ENCODE data around the gene INSIG2. TPM values are rescaled to one million over a fixed set of nuclear protein-coding genes. Genes with fewer than 3 reads are reported as not detected.

INSIG2 gene
- 120 and 143 TPM in 2 replicates for polyA plus RNA-seq

DNA sequence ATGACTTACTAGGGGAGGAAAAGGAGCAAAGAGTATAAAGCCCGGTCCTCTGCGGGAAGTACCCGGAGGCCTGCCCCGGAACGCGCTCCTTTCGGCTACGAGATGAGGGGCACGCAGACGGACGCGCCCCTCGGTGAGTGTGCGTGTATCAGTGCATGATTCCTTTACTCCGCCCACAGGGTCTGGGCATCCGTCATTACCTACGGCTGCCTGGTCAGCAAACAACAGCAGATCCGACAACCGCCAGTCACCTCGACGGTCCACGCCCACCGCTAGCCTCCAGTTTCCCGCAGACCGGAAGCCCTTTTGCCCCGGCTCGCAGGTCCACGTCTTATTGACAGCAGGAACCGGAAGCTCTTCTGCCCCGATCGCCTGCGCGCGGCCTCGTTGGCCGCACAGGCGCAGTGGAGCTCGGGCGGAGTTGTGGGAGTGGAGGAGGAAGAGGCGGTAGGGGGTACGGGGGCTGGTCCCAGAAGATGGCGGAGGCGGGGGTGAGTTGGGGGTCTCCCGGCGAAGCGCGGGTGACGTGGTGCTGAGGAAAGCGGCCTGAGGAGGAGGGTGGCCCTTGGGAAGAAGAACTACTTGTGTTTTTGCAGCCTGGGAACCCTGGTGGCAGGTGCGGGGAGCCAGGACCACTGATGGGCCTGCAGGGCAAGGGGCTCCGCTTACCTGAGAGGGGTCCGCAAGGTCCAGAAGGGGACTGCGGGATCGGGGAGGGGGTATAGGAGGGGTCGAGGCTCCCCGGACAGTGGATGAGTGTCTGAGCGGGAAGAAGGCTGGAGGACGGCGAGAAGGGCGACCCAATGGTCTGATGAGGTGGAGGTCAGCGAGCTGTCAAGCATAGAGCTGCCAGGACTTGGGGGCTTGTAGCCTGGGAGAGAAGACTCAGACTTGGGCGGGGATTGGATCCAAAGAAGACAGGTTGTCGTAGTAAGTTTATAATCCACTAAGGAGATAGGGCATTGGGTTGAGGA is at the start of gene INSIG2:
Gene INSIG2 (plus strand): TSS at position 421 of the 974 bp plus-strand sequence. CDS start 8,086 bp downstream, outside the sequence.

Other genes starting within 250 kb of the INSIG2 start
- gene CCDC93, start 74.4 kb upstream of the INSIG2 start, polyA plus RNA-seq: 15.5 and 15.6 TPM in 2 replicates